Ovary (tissue), 3 donors: ENCODE measurements around the gene DISP2.

Source experiments
- CTCF ChIP-seq, 3 donors: fragments of 450-650 bp in 2 of 3; fragments of 200-600 bp in 1 of 3; IDR thresholded peaks; one replicate each; pipeline versions ENCODE4 v1.5.1 to v1.8.0; 2016 to 2022; ENCODE audit warnings: antibody characterized with exemption in 3 of 3, mild to moderate bottlenecking in 1 of 3
- EP300 ChIP-seq: sonication (generic); formaldehyde crosslinking; IDR thresholded peaks from one replicate; pipeline ENCODE4 v1.6.1; 2017; ENCODE audit warnings: antibody characterized with exemption
- donor health status: DM: no; HTN: no; CAD: no.

DNA sequence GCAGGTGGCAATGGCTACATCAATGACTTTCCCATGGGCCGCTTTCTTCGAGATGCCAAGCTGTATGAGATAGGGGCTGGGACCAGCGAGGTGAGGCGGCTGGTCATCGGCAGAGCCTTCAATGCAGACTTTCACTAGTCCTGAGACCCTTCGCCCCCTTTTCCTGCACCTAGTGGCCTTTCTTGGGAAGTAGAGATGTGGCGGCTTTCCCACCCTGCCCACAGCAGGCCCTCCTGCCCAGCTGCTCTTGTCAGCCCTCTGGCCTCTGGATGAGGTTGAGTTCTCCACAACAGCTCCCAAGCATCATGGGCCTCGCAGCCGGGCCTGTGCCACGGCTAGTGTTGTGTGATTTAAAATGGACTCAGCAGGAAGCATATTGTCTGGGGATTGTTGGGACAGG lies 60.1 kb downstream of the DISP2 start:
- TF ChIP-seq CTCF (IDR thresholded peaks at IDR 0.05): no peak
- TF ChIP-seq EP300: no peak
